DOHH2 (cell line): ENCODE measurements around the gene LRP1-AS.
"Not testable (repeated sequence)": the region's sequence is repeated elsewhere in the genome, so short reads cannot be mapped to it uniquely, and the experiment has no call there.

Experiments used
- H3F3A ChIP-seq: fragments of 200-600 bp; sonication (generic), shearing (Covaris generic); 2 replicates; pipeline ENCODE4 v1.6.0; 2016; ENCODE audit warnings: antibody characterized with exemption, mild to moderate bottlenecking; ENCODE audit not compliant: control insufficient read depth, insufficient read depth
- H3K27ac ChIP-seq: fragments of 200-600 bp; sonication (generic); 2 replicates; pipeline ENCODE4 v1.5.1; 2014; ENCODE audit warnings: low read depth, mild to moderate bottlenecking, low read length, moderate library complexity
- H3K27me3 ChIP-seq: fragments of 200-600 bp; sonication (generic); 2 replicates; pipeline ENCODE4 v1.6.1; 2014; ENCODE audit warnings: mild to moderate bottlenecking, low read length, mixed read lengths; ENCODE audit not compliant: control insufficient read depth
- H3K36me3 ChIP-seq: fragments of 200-600 bp; sonication (generic); 2 replicates; pipeline ENCODE4 v1.6.1; 2014; ENCODE audit warnings: mild to moderate bottlenecking, low read length, moderate library complexity, mixed read lengths; ENCODE audit not compliant: control insufficient read depth
- H3K4me1 ChIP-seq: fragments of 200-600 bp; sonication (generic); 2 replicates; pipeline ENCODE4 v1.6.1; 2014; ENCODE audit warnings: mild to moderate bottlenecking, low read length, mixed read lengths; ENCODE audit not compliant: control insufficient read depth
- H3K4me2 ChIP-seq: fragments of 200-600 bp; sonication (generic); 2 replicates; pipeline ENCODE4 v1.6.0; 2014; ENCODE audit warnings: mild to moderate bottlenecking, low read length, moderate library complexity
- H3K4me3 ChIP-seq: fragments of 200-600 bp; sonication (generic); 2 replicates; pipeline ENCODE4 v1.5.1; 2014; ENCODE audit warnings: mild to moderate bottlenecking, low read length, mixed read lengths
- H3K79me2 ChIP-seq: fragments of 200-600 bp; sonication (generic); 2 replicates; pipeline ENCODE4 v1.6.1; 2014; ENCODE audit warnings: mild to moderate bottlenecking, low read length, mixed read lengths; ENCODE audit not compliant: control insufficient read depth
- H3K9me2 ChIP-seq: fragments of 200-600 bp; sonication (generic); replicated peaks from 2 replicates; pipeline ENCODE4 v1.6.1; 2014; ENCODE audit warnings: mild to moderate bottlenecking, low read length, mixed read lengths; ENCODE audit not compliant: control insufficient read depth
- H3K9me3 ChIP-seq: fragments of 200-600 bp; sonication (generic); 2 replicates; pipeline ENCODE4 v1.6.1; 2014; ENCODE audit warnings: antibody characterized with exemption, low read length, mixed read lengths; ENCODE audit not compliant: control insufficient read depth, insufficient read depth
- H4K20me1 ChIP-seq: fragments of 200-600 bp; sonication (generic); 2 replicates; pipeline ENCODE4 v1.6.0; 2014; ENCODE audit warnings: low read depth, mild to moderate bottlenecking, antibody characterized with exemption, low read length, moderate library complexity; ENCODE audit not compliant: control insufficient read depth, insufficient read depth
- EZH2phosphoT487 ChIP-seq: fragments of 200-600 bp; sonication (generic); IDR thresholded peaks from 2 replicates; pipeline ENCODE4 v1.6.1; 2017; ENCODE audit warnings: borderline replicate concordance, mild to moderate bottlenecking, antibody characterized with exemption, low read length, moderate library complexity, mixed read lengths
- TF ChIP-seq, protein P1 (sequence below): fragments of 200-600 bp; sonication (generic); IDR thresholded peaks from one replicate; pipeline ENCODE4 v1.5.1; 2014; ENCODE audit warnings: antibody characterized with exemption, mild to moderate bottlenecking, low read depth, low read length; ENCODE audit not compliant: poor library complexity, severe bottlenecking

Gene LRP1-AS

DNA sequence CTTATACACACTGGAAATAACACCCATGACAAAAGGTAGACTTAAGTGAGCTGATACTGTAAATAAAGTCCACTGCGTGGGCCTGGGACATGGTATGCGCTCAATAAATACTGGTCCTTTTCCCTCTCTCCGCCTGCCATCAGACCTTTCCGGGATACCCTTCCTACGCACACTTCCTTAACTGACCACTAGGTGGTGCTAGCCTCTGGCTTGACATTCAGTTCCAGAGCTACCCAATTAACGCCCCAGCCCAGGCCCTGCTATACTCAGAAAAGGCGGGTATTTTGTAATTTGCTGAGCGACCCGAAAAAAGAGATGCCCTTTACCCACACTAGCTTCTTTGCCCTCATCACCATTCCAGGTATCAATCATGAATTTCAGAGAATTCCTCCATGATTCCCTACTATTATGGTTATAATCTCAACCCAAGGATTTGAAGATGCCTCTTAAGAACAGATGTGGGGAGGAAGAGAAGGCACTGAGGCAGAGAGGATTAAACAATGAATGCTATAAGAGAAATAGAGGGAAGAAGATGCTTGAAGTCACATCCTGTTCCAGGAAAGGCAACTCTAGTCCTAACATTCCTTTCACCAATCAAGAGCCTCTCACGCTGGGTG lies 23.1 kb downstream of the LRP1-AS start:
- Histone ChIP-seq H3F3A (no peaks in the 10 kb centered on the region), H3K27ac (no peak overlapping the region), H3K9me3 (peaks cover 7% of the 10 kb centered on the region; the same call in 1 of the 2 replicates), H3K27me3 (peaks cover 31% of the 10 kb centered on the region), H3K4me2 (no peak overlapping the region), H3K36me3 (no peaks in the 10 kb centered on the region), H3K9me2 (no peaks in the 10 kb centered on the region), H3K4me1 (peaks cover 29% of the 10 kb centered on the region), H3K79me2 (no peaks in the 10 kb centered on the region), H4K20me1 (no peaks in the 10 kb centered on the region), H3K4me3 (no peak overlapping the region)
- TF ChIP-seq, protein P1, sequence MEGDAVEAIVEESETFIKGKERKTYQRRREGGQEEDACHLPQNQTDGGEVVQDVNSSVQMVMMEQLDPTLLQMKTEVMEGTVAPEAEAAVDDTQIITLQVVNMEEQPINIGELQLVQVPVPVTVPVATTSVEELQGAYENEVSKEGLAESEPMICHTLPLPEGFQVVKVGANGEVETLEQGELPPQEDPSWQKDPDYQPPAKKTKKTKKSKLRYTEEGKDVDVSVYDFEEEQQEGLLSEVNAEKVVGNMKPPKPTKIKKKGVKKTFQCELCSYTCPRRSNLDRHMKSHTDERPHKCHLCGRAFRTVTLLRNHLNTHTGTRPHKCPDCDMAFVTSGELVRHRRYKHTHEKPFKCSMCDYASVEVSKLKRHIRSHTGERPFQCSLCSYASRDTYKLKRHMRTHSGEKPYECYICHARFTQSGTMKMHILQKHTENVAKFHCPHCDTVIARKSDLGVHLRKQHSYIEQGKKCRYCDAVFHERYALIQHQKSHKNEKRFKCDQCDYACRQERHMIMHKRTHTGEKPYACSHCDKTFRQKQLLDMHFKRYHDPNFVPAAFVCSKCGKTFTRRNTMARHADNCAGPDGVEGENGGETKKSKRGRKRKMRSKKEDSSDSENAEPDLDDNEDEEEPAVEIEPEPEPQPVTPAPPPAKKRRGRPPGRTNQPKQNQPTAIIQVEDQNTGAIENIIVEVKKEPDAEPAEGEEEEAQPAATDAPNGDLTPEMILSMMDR, result peak; percentile 89
- TF ChIP-seq EZH2phosphoT487, result no peak

GRCh38 chr12:57123813-57124212 lies 23.6 kb downstream of the LRP1-AS start:
- no peak overlapping the region for H3K4me3 ChIP-seq
- no peaks in the 10 kb centered on the region for H3K79me2 ChIP-seq
- peaks cover 7% of the 10 kb centered on the region; the same call in 1 of the 2 replicates for H3K9me3 ChIP-seq
- no peak overlapping the region for H3K27ac ChIP-seq
- H3K27me3 ChIP-seq, result peaks cover 25% of the 10 kb centered on the region
- TF ChIP-seq, protein P1, result no peak
- no peak for TF ChIP-seq EZH2phosphoT487
- H3K36me3 ChIP-seq, result no peaks in the 10 kb centered on the region
- H3K4me1 ChIP-seq, result peaks cover 32% of the 10 kb centered on the region
- H3K9me2 ChIP-seq, result no peaks in the 10 kb centered on the region
- no peaks in the 10 kb centered on the region for H4K20me1 ChIP-seq
- H3F3A ChIP-seq, result no peaks in the 10 kb centered on the region
- H3K4me2 ChIP-seq, result no peak overlapping the region

- H3K9me3 ChIP-seq, H3K4me2 ChIP-seq, H4K20me1 ChIP-seq, H3K79me2 ChIP-seq, H3K4me3 ChIP-seq, H3K27me3 ChIP-seq, H3K36me3 ChIP-seq, H3K9me2 ChIP-seq, H3K27ac ChIP-seq, H3F3A ChIP-seq: not testable (repeated sequence)
- H3K4me1 ChIP-seq, result peaks cover 23% of the 10 kb centered on the region
Observed at GRCh38 chr12:57120718-57121117, 26.7 kb downstream of the LRP1-AS start.

DNA sequence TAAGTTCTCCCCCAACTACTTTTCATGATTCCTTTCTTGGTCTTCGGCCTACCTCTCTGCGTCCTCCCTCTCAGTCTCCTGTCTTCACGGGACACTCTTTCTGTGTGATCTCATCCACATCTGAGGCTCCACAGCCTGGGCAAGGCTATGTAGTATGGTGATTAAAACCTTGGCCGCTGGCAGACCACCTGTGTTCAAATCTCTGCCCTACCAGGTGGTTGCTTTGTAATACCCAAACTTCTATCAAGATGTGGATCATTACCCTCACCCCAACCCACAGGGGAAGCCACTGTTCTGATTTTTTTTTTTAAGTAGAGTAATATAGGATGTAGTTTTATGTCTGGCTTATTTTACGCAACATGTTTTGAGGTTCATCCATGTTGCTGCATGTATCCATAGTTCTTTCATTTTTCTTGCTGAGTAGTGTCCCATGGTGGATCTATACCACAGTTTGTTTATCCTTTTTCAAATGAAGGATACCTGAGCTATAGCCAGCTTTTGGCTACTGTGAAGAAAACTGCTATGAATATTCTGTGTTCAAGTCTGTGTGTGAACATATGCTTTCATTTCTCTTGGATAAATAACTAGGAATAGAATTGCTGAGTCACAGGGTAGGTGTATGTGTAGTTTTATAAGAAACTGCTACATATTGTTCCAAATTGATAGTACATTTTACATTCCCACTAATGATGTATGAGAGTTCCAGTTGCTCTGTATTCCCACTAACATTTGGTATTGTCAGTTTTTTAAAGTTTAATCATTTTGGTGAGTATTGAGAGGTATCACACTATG lies 27.9 kb downstream of the LRP1-AS start:
- Histone ChIP-seq H3K4me3 (peak overlapping the region; percentile 37), H3K36me3 (no peaks in the 10 kb centered on the region), H3K27me3 (peaks cover 1% of the 10 kb centered on the region), H3K9me3 (peaks cover 7% of the 10 kb centered on the region; the same call in 1 of the 2 replicates), H3F3A (no peaks in the 10 kb centered on the region), H3K79me2 (no peaks in the 10 kb centered on the region), H4K20me1 (no peaks in the 10 kb centered on the region), H3K4me1 (peaks cover 21% of the 10 kb centered on the region), H3K27ac (0 out of 2 replicates have a peak overlapping the region, but pooled peaks have one; percentile 10), H3K4me2 (peak overlapping the region; percentile 46), H3K9me2 (no peaks in the 10 kb centered on the region)
- TF ChIP-seq, protein P1, result no peak
- TF ChIP-seq EZH2phosphoT487, result no peak
